GM18519 (cell line): ENCODE measurements around the gene SIRT3.
"Not testable (repeated sequence)": the region's sequence is repeated elsewhere in the genome, so short reads cannot be mapped to it uniquely, and the experiment has no call there.

Source experiments
- ATAC-seq: cut with Tn5 transposase; IDR thresholded peaks from one replicate; pipeline ENCODE4 v1.9.1; 2021; ENCODE audit warnings: mild to moderate bottlenecking, moderate library complexity; ENCODE audit not compliant: unreplicated experiment, low FRiP score

The SIRT3 gene

GRCh38 chr11:189200-189783 lies 46.9 kb downstream of the SIRT3 start:
- ATAC-seq, result not testable (repeated sequence)

- not testable (repeated sequence) for ATAC-seq
Measured at GRCh38 chr11:180242-180641, 55.9 kb downstream of the SIRT3 start.
